ENCODE measurements around the gene IMMP2L. TPM values are rescaled to one million over a fixed set of nuclear protein-coding genes. Genes with fewer than 3 reads are reported as not detected.

IMMP2L gene
- polyA plus RNA-seq, 1 of the 3 experiments (the other 2 are of a cell fraction), result 10.7 TPM

DNA sequence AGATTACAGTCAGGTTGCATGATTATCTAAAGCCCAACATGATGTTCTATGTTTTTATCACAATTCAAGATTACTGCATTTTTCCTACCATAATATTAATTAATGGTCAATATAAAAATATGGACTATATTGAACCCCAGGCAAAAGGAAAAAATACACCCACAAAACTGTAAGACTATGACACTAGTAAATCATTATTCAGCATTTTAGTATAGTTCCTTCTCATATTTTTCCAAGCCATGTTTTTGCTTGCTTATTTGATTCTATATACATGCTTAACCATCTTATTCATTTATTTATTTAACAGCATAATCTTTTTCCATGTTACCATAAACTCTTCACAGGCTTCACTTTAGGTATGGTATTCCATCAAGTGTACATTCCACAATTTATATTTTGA is 101.6 kb downstream of the IMMP2L start:
- Histone ChIP-seq H3K4me2 (no peak overlapping the region), H3K27me3 (ENCODE audit: insufficient read depth) (no peaks in the 10 kb centered on the region), H3K36me3 (replicated peaks in 1 of 2; ENCODE audit: control insufficient read depth in 1 of 2, insufficient read depth in 2 of 2, low read length in 1 of 2) (peaks cover 0 to 5% of the 10 kb centered on the region in 2 experiments), H3K9me3 (no peaks in the 10 kb centered on the region), H3K9ac (no peak overlapping the region), H3K27ac (ENCODE audit: low read depth in 2 of 2, low read length in 1 of 2) (no peak overlapping the region), H3K4me3 (ENCODE audit: low read depth in 2 of 2, low read length in 1 of 2) (no peak overlapping the region), H3K4me1 (ENCODE audit: control insufficient read depth in 1 of 2, insufficient read depth in 2 of 2, low read depth in 1 of 2, low read length in 1 of 2) (peaks cover 0 to 7% of the 10 kb centered on the region in 2 experiments; a peak in 1 of 4 replicates), H2AFZ (ENCODE audit: low read depth) (no peak overlapping the region), H3K9me2 (no peaks in the 10 kb centered on the region), H3F3A (replicated peaks; ENCODE audit: insufficient read depth) (no peaks in the 10 kb centered on the region), H4K20me1 (ENCODE audit: insufficient read depth) (no peaks in the 10 kb centered on the region), H3K79me2 (ENCODE audit: insufficient read depth) (no peaks in the 10 kb centered on the region)
- CTCF ChIA-PET, result no interaction called here
- no peak for DNase-seq
- TF ChIP-seq EZH2phosphoT487 (IDR thresholded peaks at IDR 0.05; ENCODE audit: borderline replicate concordance, low read depth) (no peak), RCOR1 (IDR thresholded peaks at IDR 0.05; ENCODE audit: low read length) (no peak), CHD2 (IDR thresholded peaks at IDR 0.05; ENCODE audit: low read length, partially characterized antibody) (no peak), SIN3A (IDR thresholded peaks at IDR 0.05; ENCODE audit: borderline replicate concordance, low read depth, low read length) (no peak), MXI1 (IDR thresholded peaks at IDR 0.05; ENCODE audit: low read depth, low read length) (no peak), TAF1 (IDR thresholded peaks at IDR 0.05; ENCODE audit: borderline replicate concordance, low read depth, low read length) (no peak), JUND (IDR thresholded peaks at IDR 0.05) (no peak), GATA2 (CRISPR knock-in tag; IDR thresholded peaks at IDR 0.05) (no peak), RAD21 (IDR thresholded peaks at IDR 0.05; ENCODE audit: low read length) (no peak)
- TF ChIP-seq, protein P1, sequence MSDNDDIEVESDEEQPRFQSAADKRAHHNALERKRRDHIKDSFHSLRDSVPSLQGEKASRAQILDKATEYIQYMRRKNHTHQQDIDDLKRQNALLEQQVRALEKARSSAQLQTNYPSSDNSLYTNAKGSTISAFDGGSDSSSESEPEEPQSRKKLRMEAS (IDR thresholded peaks at IDR 0.05; ENCODE audit: low read depth), result no peak
- TF ChIP-seq, protein P2, sequence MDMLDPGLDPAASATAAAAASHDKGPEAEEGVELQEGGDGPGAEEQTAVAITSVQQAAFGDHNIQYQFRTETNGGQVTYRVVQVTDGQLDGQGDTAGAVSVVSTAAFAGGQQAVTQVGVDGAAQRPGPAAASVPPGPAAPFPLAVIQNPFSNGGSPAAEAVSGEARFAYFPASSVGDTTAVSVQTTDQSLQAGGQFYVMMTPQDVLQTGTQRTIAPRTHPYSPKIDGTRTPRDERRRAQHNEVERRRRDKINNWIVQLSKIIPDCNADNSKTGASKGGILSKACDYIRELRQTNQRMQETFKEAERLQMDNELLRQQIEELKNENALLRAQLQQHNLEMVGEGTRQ (IDR thresholded peaks at IDR 0.05; ENCODE audit: borderline replicate concordance, low read depth, low read length), result no peak
- TF ChIP-seq, protein P3, sequence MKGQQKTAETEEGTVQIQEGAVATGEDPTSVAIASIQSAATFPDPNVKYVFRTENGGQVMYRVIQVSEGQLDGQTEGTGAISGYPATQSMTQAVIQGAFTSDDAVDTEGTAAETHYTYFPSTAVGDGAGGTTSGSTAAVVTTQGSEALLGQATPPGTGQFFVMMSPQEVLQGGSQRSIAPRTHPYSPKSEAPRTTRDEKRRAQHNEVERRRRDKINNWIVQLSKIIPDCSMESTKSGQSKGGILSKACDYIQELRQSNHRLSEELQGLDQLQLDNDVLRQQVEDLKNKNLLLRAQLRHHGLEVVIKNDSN (IDR thresholded peaks at IDR 0.05; ENCODE audit: borderline replicate concordance, low read depth), result no peak
- POLR2A ChIA-PET, result no interaction called here

DNA sequence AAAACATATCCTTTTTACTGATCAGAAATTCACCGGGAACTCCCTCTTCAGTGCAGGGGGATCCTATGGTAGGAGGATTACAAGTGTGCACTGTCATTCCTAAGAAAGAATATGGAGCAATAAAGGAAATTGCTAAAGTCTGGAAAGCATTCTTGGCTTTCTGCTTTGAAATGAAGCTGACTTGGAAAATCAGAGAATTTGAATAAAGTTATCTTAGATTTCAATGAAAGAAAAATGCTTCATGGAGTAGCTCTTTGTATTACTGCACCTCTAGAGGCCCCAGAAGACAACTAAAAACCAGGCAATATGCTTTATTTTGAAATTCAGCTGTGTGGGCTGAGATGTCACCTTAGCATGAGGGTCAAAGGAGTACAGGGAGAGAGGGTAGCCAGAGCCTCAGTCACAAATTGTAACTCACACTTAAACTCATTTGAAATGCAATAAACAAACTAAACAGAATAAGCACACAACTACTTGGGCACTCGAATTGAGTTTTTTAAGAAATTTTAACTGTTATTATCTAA is 102.5 kb downstream of the IMMP2L start:
- no peak overlapping the region for H3K27ac ChIP-seq (ENCODE audit: low read depth in 2 of 2, low read length in 1 of 2)
- H3K9ac ChIP-seq, result no peak overlapping the region
- POLR2A ChIA-PET, result no interaction called here
- H3K79me2 ChIP-seq (ENCODE audit: insufficient read depth), result no peaks in the 10 kb centered on the region
- DNase-seq, result no peak
- no peak overlapping the region for H3K4me3 ChIP-seq (ENCODE audit: low read depth in 2 of 2, low read length in 1 of 2)
- H3K4me2 ChIP-seq, result no peak overlapping the region
- CTCF ChIA-PET, result no interaction called here
- 89% methylated on average over 2 of the region's 2 CpGs for WGBS (ENCODE audit: low lambda C conversion rate)
- no peaks in the 10 kb centered on the region for H3K9me2 ChIP-seq
- H3F3A ChIP-seq (replicated peaks; ENCODE audit: insufficient read depth), result no peaks in the 10 kb centered on the region
- H3K9me3 ChIP-seq, result no peaks in the 10 kb centered on the region
- H3K36me3 ChIP-seq (replicated peaks in 1 of 2; ENCODE audit: control insufficient read depth in 1 of 2, insufficient read depth in 2 of 2, low read length in 1 of 2), result peaks cover 0 to 5% of the 10 kb centered on the region in 2 experiments
- no peaks in the 10 kb centered on the region for H3K27me3 ChIP-seq (ENCODE audit: insufficient read depth)
- H2AFZ ChIP-seq (ENCODE audit: low read depth), result no peak overlapping the region
- peaks cover 0 to 7% of the 10 kb centered on the region in 2 experiments; a peak in 1 of 4 replicates for H3K4me1 ChIP-seq (ENCODE audit: control insufficient read depth in 1 of 2, insufficient read depth in 2 of 2, low read depth in 1 of 2, low read length in 1 of 2)
- no peaks in the 10 kb centered on the region for H4K20me1 ChIP-seq (ENCODE audit: insufficient read depth)
- TF ChIP-seq, protein P4, sequence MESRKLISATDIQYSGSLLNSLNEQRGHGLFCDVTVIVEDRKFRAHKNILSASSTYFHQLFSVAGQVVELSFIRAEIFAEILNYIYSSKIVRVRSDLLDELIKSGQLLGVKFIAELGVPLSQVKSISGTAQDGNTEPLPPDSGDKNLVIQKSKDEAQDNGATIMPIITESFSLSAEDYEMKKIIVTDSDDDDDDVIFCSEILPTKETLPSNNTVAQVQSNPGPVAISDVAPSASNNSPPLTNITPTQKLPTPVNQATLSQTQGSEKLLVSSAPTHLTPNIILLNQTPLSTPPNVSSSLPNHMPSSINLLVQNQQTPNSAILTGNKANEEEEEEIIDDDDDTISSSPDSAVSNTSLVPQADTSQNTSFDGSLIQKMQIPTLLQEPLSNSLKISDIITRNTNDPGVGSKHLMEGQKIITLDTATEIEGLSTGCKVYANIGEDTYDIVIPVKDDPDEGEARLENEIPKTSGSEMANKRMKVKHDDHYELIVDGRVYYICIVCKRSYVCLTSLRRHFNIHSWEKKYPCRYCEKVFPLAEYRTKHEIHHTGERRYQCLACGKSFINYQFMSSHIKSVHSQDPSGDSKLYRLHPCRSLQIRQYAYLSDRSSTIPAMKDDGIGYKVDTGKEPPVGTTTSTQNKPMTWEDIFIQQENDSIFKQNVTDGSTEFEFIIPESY (IDR thresholded peaks at IDR 0.05; ENCODE audit: borderline replicate concordance, low read depth), result no peak
- TF ChIP-seq, protein P2 (IDR thresholded peaks at IDR 0.05; ENCODE audit: borderline replicate concordance, low read depth, low read length), result no peak
- TF ChIP-seq TEAD4 (IDR thresholded peaks at IDR 0.05; ENCODE audit: borderline replicate concordance, insufficient read depth), result no peak
- no peak for TF ChIP-seq MEF2A (IDR thresholded peaks at IDR 0.05; ENCODE audit: borderline replicate concordance, low read depth)
- no peak for TF ChIP-seq SIN3A (IDR thresholded peaks at IDR 0.05; ENCODE audit: borderline replicate concordance, low read depth, low read length)
- TF ChIP-seq TAF1 (IDR thresholded peaks at IDR 0.05; ENCODE audit: borderline replicate concordance, low read depth, low read length), result no peak
- no peak for TF ChIP-seq EZH2phosphoT487 (IDR thresholded peaks at IDR 0.05; ENCODE audit: borderline replicate concordance, low read depth)
- TF ChIP-seq, protein P5, sequence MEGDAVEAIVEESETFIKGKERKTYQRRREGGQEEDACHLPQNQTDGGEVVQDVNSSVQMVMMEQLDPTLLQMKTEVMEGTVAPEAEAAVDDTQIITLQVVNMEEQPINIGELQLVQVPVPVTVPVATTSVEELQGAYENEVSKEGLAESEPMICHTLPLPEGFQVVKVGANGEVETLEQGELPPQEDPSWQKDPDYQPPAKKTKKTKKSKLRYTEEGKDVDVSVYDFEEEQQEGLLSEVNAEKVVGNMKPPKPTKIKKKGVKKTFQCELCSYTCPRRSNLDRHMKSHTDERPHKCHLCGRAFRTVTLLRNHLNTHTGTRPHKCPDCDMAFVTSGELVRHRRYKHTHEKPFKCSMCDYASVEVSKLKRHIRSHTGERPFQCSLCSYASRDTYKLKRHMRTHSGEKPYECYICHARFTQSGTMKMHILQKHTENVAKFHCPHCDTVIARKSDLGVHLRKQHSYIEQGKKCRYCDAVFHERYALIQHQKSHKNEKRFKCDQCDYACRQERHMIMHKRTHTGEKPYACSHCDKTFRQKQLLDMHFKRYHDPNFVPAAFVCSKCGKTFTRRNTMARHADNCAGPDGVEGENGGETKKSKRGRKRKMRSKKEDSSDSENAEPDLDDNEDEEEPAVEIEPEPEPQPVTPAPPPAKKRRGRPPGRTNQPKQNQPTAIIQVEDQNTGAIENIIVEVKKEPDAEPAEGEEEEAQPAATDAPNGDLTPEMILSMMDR (IDR thresholded peaks at IDR 0.05), result no peak
- TF ChIP-seq JUND (IDR thresholded peaks at IDR 0.05), result no peak
- TF ChIP-seq, protein P3 (IDR thresholded peaks at IDR 0.05; ENCODE audit: borderline replicate concordance, low read depth), result no peak
- TF ChIP-seq TCF12 (IDR thresholded peaks at IDR 0.05), result no peak
- TF ChIP-seq RXRA (IDR thresholded peaks at IDR 0.05; ENCODE audit: borderline replicate concordance, low read depth), result no peak
- no peak for TF ChIP-seq FOXM1 (IDR thresholded peaks at IDR 0.05; ENCODE audit: low read depth)

Measured in SK-N-SH (cell line).